ENCODE measurements around the gene BEAN1. TPM values are rescaled to one million over a fixed set of nuclear protein-coding genes. Genes with fewer than 3 reads are reported as not detected.

BEAN1 gene
- total RNA-seq, 1 donor from 2014 or later = not detected

- Histone ChIP-seq H3K36me3 (no peaks in the 10 kb centered on the region), H3K9me3 (no peaks in the 10 kb centered on the region), H3K27ac (no peak overlapping the region), H3K4me3 (no peak overlapping the region), H3K4me1 (peaks cover 0 to 3% of the 10 kb centered on the region in 2 donors), H3K27me3 (no peaks in the 10 kb centered on the region)
- intact Hi-C loops (cut with DNase I) = no loop called here
- no peak for DNase-seq (ENCODE audit: low spot score in 2 of 2)
- TF ChIP-seq, protein P1, sequence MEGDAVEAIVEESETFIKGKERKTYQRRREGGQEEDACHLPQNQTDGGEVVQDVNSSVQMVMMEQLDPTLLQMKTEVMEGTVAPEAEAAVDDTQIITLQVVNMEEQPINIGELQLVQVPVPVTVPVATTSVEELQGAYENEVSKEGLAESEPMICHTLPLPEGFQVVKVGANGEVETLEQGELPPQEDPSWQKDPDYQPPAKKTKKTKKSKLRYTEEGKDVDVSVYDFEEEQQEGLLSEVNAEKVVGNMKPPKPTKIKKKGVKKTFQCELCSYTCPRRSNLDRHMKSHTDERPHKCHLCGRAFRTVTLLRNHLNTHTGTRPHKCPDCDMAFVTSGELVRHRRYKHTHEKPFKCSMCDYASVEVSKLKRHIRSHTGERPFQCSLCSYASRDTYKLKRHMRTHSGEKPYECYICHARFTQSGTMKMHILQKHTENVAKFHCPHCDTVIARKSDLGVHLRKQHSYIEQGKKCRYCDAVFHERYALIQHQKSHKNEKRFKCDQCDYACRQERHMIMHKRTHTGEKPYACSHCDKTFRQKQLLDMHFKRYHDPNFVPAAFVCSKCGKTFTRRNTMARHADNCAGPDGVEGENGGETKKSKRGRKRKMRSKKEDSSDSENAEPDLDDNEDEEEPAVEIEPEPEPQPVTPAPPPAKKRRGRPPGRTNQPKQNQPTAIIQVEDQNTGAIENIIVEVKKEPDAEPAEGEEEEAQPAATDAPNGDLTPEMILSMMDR (IDR thresholded peaks at IDR 0.05) = no peak
These were observed 17.9 kb upstream of the BEAN1 start for GRCh38 chr16:66409156-66409555.

GRCh38 chr16:66412182-66412581 lies 14.9 kb upstream of the BEAN1 start:
- intact Hi-C loops (cut with DNase I) = no loop called here
- Histone ChIP-seq H3K4me3 (no peak overlapping the region), H3K27ac (no peak overlapping the region), H3K4me1 (no peaks in the 10 kb centered on the region), H3K27me3 (no peaks in the 10 kb centered on the region), H3K9me3 (no peaks in the 10 kb centered on the region), H3K36me3 (no peaks in the 10 kb centered on the region)
- TF ChIP-seq, protein P1 (IDR thresholded peaks at IDR 0.05) = no peak
- DNase-seq (ENCODE audit: low spot score in 2 of 2) = no peak

GRCh38 chr16:66414891-66415290 lies 12.2 kb upstream of the BEAN1 start:
- Histone ChIP-seq H3K27me3 (no peaks in the 10 kb centered on the region), H3K27ac (no peak overlapping the region), H3K36me3 (no peaks in the 10 kb centered on the region), H3K4me3 (no peak overlapping the region), H3K4me1 (no peaks in the 10 kb centered on the region), H3K9me3 (no peaks in the 10 kb centered on the region)
- TF ChIP-seq, protein P1 (IDR thresholded peaks at IDR 0.05) = no peak
- intact Hi-C loops (cut with DNase I) = no loop called here
- DNase-seq (ENCODE audit: low spot score in 2 of 2) = no peak

DNA sequence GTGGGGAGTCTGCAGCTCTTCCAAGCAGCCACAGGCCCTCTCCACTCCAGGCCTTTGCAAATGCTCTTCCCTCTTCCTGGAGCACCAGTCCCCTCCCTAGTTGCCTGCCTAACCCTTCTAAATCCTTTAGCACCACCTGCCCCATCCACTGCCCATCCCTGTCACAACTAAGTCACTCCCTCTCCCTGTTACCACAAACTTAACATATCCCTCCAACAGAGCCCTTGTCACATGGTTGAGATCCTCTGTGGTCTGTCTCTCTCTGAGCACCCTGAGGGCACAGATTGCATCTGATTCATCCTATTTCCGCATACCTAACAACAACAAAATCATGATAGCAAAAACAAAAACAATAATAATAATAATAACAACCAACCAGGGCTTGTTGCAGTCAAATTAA lies 11.0 kb upstream of the BEAN1 start:
- no peaks in the 10 kb centered on the region for H3K27me3 ChIP-seq
- H3K36me3 ChIP-seq = no peaks in the 10 kb centered on the region
- intact Hi-C loops (cut with DNase I) = no loop called here
- no peaks in the 10 kb centered on the region for H3K9me3 ChIP-seq
- TF ChIP-seq, protein P1 (IDR thresholded peaks at IDR 0.05) = no peak
- no peak overlapping the region for H3K4me3 ChIP-seq
- DNase-seq (ENCODE audit: low spot score in 2 of 2) = peak in 1 of 2 donors; percentile 25
- no peaks in the 10 kb centered on the region for H3K4me1 ChIP-seq
- no peak overlapping the region for H3K27ac ChIP-seq

- intact Hi-C loops (cut with DNase I) = no loop called here
- DNase-seq (ENCODE audit: low spot score in 2 of 2) = no peak
- H3K27ac ChIP-seq = no peak overlapping the region
These were observed 10.0 kb upstream of the BEAN1 start for GRCh38 chr16:66416939-66417700.

More at GRCh38 chr16:66416939-66417700, 10.0 kb upstream of the BEAN1 start:
- TF ChIP-seq, protein P1 (IDR thresholded peaks at IDR 0.05) = no peak
- H3K4me1 ChIP-seq = no peaks in the 10 kb centered on the region
- H3K36me3 ChIP-seq = no peaks in the 10 kb centered on the region
- no peaks in the 10 kb centered on the region for H3K27me3 ChIP-seq
- no peak overlapping the region for H3K4me3 ChIP-seq
- H3K9me3 ChIP-seq = no peaks in the 10 kb centered on the region

All from ascending aorta (tissue), 2 donors.